ENCODE data around the gene HNRNPK. TPM values are rescaled to one million over a fixed set of nuclear protein-coding genes. Genes with fewer than 3 reads are reported as not detected.

The HNRNPK gene
- total and polyA plus RNA-seq, 5 donors from 2014 or later, result 617 to 1,033 (median 946) TPM

DNA sequence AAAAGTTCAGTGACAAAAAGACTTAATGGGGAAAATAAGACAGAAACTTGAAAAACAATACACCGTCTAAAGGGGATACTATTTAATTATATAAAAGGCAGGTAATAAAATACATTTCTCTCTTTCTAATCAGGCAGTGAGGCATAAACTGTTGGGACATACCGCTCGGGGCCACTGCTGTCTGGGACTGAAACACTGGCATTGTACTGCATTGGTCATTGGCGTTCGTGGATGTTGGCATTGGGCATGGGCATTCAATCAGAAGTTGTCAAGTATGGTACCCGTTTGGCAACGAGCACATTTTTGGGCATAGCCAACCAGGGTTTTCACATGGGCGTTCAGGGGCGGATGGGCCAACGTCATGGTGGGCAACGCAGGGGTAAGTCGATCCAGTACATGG, 4.7 kb downstream of the HNRNPK start:
- Histone ChIP-seq H3K36me3 (ENCODE audit: control insufficient read depth, insufficient read depth, low read length) (peaks cover 76% of the 10 kb centered on the region), H3K4me3 (ENCODE audit: low read depth, low read length) (no peak overlapping the region), H3K27me3 (ENCODE audit: control insufficient read depth, insufficient read depth, low read length) (no peaks in the 10 kb centered on the region), H3K27ac (ENCODE audit: insufficient read depth, low read length, poor library complexity, severe bottlenecking) (peak overlapping the region; percentile 36), H3K4me1 (ENCODE audit: control insufficient read depth, insufficient read depth, low read length, poor library complexity, severe bottlenecking) (peaks cover 46% of the 10 kb centered on the region), H3K9me3 (ENCODE audit: control insufficient read depth in 2 of 2, low read length in 2 of 2) (no peaks in the 10 kb centered on the region)
- no peak for ATAC-seq (ENCODE audit: low read depth in 2 of 2)
- H3K4me3 Mint-ChIP-seq, result peak overlapping the region in 3 of 4 donors; percentile 73 to 99 (median 88)
- H3K9me3 Mint-ChIP-seq, result peaks cover 0 to 2% (median 0%) of the 10 kb centered on the region in 7 donors
- peaks cover 72% of the 10 kb centered on the region for H3K36me3 Mint-ChIP-seq
- H3K4me1 Mint-ChIP-seq, result peaks cover 45 to 75% (median 59%) of the 10 kb centered on the region in 4 donors
- no peak overlapping the region for H3K27ac Mint-ChIP-seq
- H3K27me3 Mint-ChIP-seq, result peaks cover 11% of the 10 kb centered on the region
- no peak for DNase-seq

DNA sequence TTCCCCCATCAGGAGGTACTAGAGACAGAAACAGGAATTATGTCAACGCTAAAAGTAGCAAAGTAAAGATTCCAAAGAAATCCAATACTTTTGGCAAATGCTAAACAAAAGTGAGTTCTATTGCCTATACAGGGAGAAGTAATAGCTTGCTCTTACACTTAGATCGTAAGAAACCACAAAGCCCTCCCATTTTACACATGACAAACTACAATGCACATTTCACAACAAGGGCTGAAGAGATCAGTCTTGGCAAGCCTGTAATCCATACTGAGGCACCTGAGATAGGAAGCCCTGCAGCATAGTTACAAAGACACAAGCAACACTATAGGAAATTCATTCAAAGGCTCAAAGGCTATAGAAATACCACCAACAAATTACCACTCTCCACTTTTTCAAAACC, 7.7 kb downstream of the HNRNPK start:
- Histone ChIP-seq H3K36me3 (ENCODE audit: control insufficient read depth, insufficient read depth, low read length) (peaks cover 100% of the 10 kb centered on the region), H3K9me3 (ENCODE audit: control insufficient read depth in 2 of 2, low read length in 2 of 2) (no peaks in the 10 kb centered on the region), H3K4me3 (ENCODE audit: low read depth, low read length) (no peak overlapping the region), H3K27ac (ENCODE audit: insufficient read depth, low read length, poor library complexity, severe bottlenecking) (no peak overlapping the region), H3K4me1 (ENCODE audit: control insufficient read depth, insufficient read depth, low read length, poor library complexity, severe bottlenecking) (peaks cover 32% of the 10 kb centered on the region), H3K27me3 (ENCODE audit: control insufficient read depth, insufficient read depth, low read length) (no peaks in the 10 kb centered on the region)
- peaks cover 0 to 2% (median 0%) of the 10 kb centered on the region in 7 donors for H3K9me3 Mint-ChIP-seq
- DNase-seq, result no peak
- ATAC-seq (ENCODE audit: low read depth in 2 of 2), result no peak
- H3K36me3 Mint-ChIP-seq, result peaks cover 76% of the 10 kb centered on the region
- H3K4me3 Mint-ChIP-seq, result peak overlapping the region in 3 of 4 donors; percentile 38 to 54 (median 53)
- no peaks in the 10 kb centered on the region for H3K27me3 Mint-ChIP-seq
- H3K4me1 Mint-ChIP-seq, result peaks cover 35 to 74% (median 52%) of the 10 kb centered on the region in 4 donors
- H3K27ac Mint-ChIP-seq, result peak overlapping the region in 1 of 3 donors; percentile 44

DNA sequence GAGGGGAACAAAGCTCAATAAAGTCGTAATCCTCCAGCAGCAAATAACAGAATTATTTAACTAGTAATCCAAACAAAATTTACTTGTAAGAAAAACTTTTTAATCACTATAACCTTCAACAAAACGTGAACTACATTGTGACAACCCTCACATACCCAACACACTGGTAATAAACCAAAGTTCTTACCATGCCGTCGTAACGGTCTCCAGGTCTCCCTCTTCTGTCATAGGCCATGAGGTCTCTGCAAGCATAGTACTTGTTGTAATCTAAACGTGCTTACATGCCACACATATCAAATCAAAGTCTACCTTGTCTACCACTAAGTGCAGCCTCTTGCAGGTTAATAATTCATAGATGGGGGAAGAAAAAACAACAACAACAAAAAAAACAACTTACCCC, 8.5 kb downstream of the HNRNPK start:
- H3K4me3 Mint-ChIP-seq, result peak overlapping the region in 2 of 4 donors; percentile 53 to 61
- H3K4me1 Mint-ChIP-seq, result peaks cover 30 to 66% (median 48%) of the 10 kb centered on the region in 4 donors
- peaks cover 97% of the 10 kb centered on the region for H3K36me3 ChIP-seq (ENCODE audit: control insufficient read depth, insufficient read depth, low read length)
- H3K27ac Mint-ChIP-seq, result peak overlapping the region in 1 of 3 donors; percentile 44
- H3K9me3 ChIP-seq (ENCODE audit: control insufficient read depth in 2 of 2, low read length in 2 of 2), result no peaks in the 10 kb centered on the region
- ATAC-seq (ENCODE audit: low read depth in 2 of 2), result no peak
- DNase-seq, result no peak
- no peaks in the 10 kb centered on the region for H3K27me3 ChIP-seq (ENCODE audit: control insufficient read depth, insufficient read depth, low read length)
- H3K4me3 ChIP-seq (ENCODE audit: low read depth, low read length), result no peak overlapping the region
- H3K27ac ChIP-seq (ENCODE audit: insufficient read depth, low read length, poor library complexity, severe bottlenecking), result no peak overlapping the region
- no peaks in the 10 kb centered on the region for H3K27me3 Mint-ChIP-seq
- peaks cover 70% of the 10 kb centered on the region for H3K36me3 Mint-ChIP-seq
- peaks cover 0 to 2% (median 0%) of the 10 kb centered on the region in 7 donors for H3K9me3 Mint-ChIP-seq
- H3K4me1 ChIP-seq (ENCODE audit: control insufficient read depth, insufficient read depth, low read length, poor library complexity, severe bottlenecking), result peaks cover 24% of the 10 kb centered on the region

DNA sequence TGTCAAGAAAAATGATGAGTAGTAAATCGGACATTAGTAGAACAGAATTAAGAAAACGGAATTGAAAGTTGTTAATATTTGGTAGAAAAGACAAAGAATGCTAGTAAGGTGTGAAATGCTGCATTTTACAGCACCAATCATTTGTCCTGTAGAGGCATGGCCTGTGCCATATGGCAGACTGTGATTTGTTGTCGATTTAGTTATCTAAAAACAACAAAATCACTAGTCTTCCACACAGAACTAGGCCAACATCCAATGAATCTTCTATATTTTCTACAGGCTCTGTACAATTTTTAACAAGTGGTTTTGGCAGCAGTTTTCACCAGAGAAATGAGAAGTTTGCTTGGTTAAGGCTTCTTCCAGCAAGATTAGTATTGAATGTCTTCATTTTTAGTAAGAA, 10.4 kb downstream of the HNRNPK start:
- H3K36me3 Mint-ChIP-seq, result peaks cover 53% of the 10 kb centered on the region
- Histone ChIP-seq H3K36me3 (ENCODE audit: control insufficient read depth, insufficient read depth, low read length) (peaks cover 86% of the 10 kb centered on the region), H3K27ac (ENCODE audit: insufficient read depth, low read length, poor library complexity, severe bottlenecking) (no peak overlapping the region), H3K27me3 (ENCODE audit: control insufficient read depth, insufficient read depth, low read length) (no peaks in the 10 kb centered on the region), H3K9me3 (ENCODE audit: control insufficient read depth in 2 of 2, low read length in 2 of 2) (no peaks in the 10 kb centered on the region), H3K4me3 (ENCODE audit: low read depth, low read length) (no peak overlapping the region), H3K4me1 (ENCODE audit: control insufficient read depth, insufficient read depth, low read length, poor library complexity, severe bottlenecking) (peaks cover 8% of the 10 kb centered on the region)
- no peak for ATAC-seq (ENCODE audit: low read depth in 2 of 2)
- peak overlapping the region in 1 of 4 donors; percentile 12 for H3K4me3 Mint-ChIP-seq
- H3K27ac Mint-ChIP-seq, result peak overlapping the region in 1 of 3 donors; percentile 61
- no peaks in the 10 kb centered on the region for H3K9me3 Mint-ChIP-seq
- H3K4me1 Mint-ChIP-seq, result peaks cover 21 to 47% (median 40%) of the 10 kb centered on the region in 4 donors
- H3K27me3 Mint-ChIP-seq, result no peaks in the 10 kb centered on the region
- no peak for DNase-seq

DNA sequence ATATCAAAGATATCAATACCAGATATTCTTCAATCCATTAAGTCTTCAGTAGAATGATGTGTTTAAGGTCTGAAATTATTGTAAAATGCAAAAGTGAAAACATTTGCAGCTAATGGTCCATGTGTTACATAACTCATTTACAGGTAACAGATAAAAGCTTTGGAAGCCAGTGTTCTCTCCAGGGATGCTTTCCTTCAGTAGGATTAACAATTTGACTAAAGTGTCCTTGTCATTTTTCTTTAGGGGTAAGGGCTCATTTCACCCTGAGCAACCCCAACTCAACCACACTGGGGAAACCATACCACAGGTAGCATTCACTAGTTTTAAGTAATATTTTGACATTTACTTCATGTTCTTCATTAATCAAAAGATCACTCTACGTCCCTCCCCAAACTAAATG, 12.9 kb downstream of the HNRNPK start:
- Histone ChIP-seq H3K36me3 (ENCODE audit: control insufficient read depth, insufficient read depth, low read length) (peaks cover 60% of the 10 kb centered on the region), H3K9me3 (ENCODE audit: control insufficient read depth in 2 of 2, low read length in 2 of 2) (no peaks in the 10 kb centered on the region), H3K4me3 (ENCODE audit: low read depth, low read length) (no peak overlapping the region), H3K27ac (ENCODE audit: insufficient read depth, low read length, poor library complexity, severe bottlenecking) (no peak overlapping the region), H3K27me3 (ENCODE audit: control insufficient read depth, insufficient read depth, low read length) (no peaks in the 10 kb centered on the region), H3K4me1 (ENCODE audit: control insufficient read depth, insufficient read depth, low read length, poor library complexity, severe bottlenecking) (no peaks in the 10 kb centered on the region)
- H3K36me3 Mint-ChIP-seq, result peaks cover 36% of the 10 kb centered on the region
- H3K9me3 Mint-ChIP-seq, result no peaks in the 10 kb centered on the region
- ATAC-seq (ENCODE audit: low read depth in 2 of 2) (no peak), DNase-seq (no peak)
- H3K27me3 Mint-ChIP-seq, result no peaks in the 10 kb centered on the region
- peaks cover 17 to 32% (median 25%) of the 10 kb centered on the region in 4 donors for H3K4me1 Mint-ChIP-seq
- H3K4me3 Mint-ChIP-seq, result peak overlapping the region in 1 of 4 donors; percentile 11
- H3K27ac Mint-ChIP-seq, result peak overlapping the region in 2 of 3 donors; percentile 5 to 18

DNA sequence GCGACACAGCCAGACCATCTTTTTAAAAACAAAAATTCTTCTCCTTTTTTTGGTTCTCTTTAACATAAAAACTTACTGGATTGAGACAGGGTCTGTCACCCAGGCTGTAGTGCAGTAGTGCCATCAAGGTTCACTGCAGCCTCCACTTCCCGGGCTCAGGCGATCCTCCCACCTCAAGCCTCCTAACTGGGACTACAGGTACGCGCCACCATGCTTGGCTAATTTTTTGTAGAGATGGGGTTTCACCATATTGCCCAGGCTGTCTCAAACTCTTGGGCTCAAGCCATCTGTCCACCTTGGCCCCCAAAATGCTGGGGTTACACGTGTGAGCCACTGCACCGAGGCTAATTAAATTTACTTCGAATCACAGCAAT, 13.8 kb downstream of the HNRNPK start:
- no peaks in the 10 kb centered on the region for H3K4me1 ChIP-seq (ENCODE audit: control insufficient read depth, insufficient read depth, low read length, poor library complexity, severe bottlenecking)
- H3K9me3 ChIP-seq (ENCODE audit: control insufficient read depth in 2 of 2, low read length in 2 of 2), result no peaks in the 10 kb centered on the region
- H3K27me3 Mint-ChIP-seq, result no peaks in the 10 kb centered on the region
- peaks cover 11 to 27% (median 18%) of the 10 kb centered on the region in 4 donors for H3K4me1 Mint-ChIP-seq
- no peaks in the 10 kb centered on the region for H3K27me3 ChIP-seq (ENCODE audit: control insufficient read depth, insufficient read depth, low read length)
- ATAC-seq (ENCODE audit: low read depth in 2 of 2) (peak in 1 of 2 donors; percentile 24), DNase-seq (no peak)
- H3K36me3 Mint-ChIP-seq, result peaks cover 28% of the 10 kb centered on the region
- H3K36me3 ChIP-seq (ENCODE audit: control insufficient read depth, insufficient read depth, low read length), result peaks cover 51% of the 10 kb centered on the region
- no peaks in the 10 kb centered on the region for H3K9me3 Mint-ChIP-seq
- H3K27ac ChIP-seq (ENCODE audit: insufficient read depth, low read length, poor library complexity, severe bottlenecking), result no peak overlapping the region
- peak overlapping the region in 2 of 3 donors; percentile 56 to 85 for H3K27ac Mint-ChIP-seq
- no peak overlapping the region for H3K4me3 ChIP-seq (ENCODE audit: low read depth, low read length)
- peak overlapping the region in 3 of 4 donors; percentile 1 to 40 (median 22) for H3K4me3 Mint-ChIP-seq

DNA sequence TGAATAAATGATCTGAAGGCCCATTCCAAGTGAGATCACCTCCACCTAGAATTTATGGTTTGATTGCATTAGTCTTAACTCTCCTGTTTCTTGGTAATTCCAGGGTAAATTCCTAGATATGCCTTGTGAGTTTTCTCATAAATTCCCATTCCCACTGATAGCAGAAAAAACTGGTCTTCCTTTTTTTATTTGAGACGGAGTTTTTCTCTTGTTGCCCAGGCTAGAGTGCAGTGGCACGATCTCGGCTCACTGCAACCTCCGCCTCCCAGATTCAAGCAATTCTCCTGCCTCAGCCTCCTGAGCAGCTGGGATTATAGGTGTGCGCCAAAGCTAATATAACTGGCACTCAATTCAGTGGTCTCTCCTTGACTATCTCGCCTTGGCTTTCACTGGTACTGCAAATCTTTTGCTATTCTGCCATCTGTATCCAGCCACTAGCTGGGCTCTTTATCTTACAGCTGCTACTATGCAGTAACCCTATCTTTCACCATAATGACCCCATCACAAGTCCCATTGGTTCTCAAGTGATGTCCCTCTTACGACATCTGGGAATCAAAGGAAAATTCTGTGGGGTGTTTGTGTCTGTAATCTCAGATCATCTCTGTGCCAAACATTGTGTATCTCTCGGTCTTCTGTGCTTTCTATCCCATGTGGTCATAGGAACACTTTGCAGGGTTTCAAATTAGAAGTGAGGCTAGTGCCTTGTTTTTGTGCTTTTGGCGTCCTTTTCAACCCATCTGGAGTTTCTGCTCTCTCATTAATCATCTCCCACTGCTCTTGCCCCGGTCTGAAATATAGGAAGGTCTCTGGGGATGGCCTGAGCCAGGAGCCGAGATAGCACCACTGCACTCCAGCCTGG, 14.4 kb downstream of the HNRNPK start:
- Histone ChIP-seq H3K27ac (ENCODE audit: insufficient read depth, low read length, poor library complexity, severe bottlenecking) (no peak overlapping the region), H3K4me3 (ENCODE audit: low read depth, low read length) (no peak overlapping the region), H3K4me1 (ENCODE audit: control insufficient read depth, insufficient read depth, low read length, poor library complexity, severe bottlenecking) (no peaks in the 10 kb centered on the region), H3K9me3 (ENCODE audit: control insufficient read depth in 2 of 2, low read length in 2 of 2) (no peaks in the 10 kb centered on the region), H3K36me3 (ENCODE audit: control insufficient read depth, insufficient read depth, low read length) (peaks cover 45% of the 10 kb centered on the region), H3K27me3 (ENCODE audit: control insufficient read depth, insufficient read depth, low read length) (no peaks in the 10 kb centered on the region)
- peak; percentile 32 to 33 for ATAC-seq (ENCODE audit: low read depth in 2 of 2)
- peaks cover 6 to 23% (median 15%) of the 10 kb centered on the region in 4 donors for H3K4me1 Mint-ChIP-seq
- peak overlapping the region in 2 of 4 donors; percentile 1 to 40 for H3K4me3 Mint-ChIP-seq
- peaks cover 22% of the 10 kb centered on the region for H3K36me3 Mint-ChIP-seq
- H3K27ac Mint-ChIP-seq, result peak overlapping the region in 2 of 3 donors; percentile 12 to 85
- H3K9me3 Mint-ChIP-seq, result no peaks in the 10 kb centered on the region
- H3K27me3 Mint-ChIP-seq, result no peaks in the 10 kb centered on the region
- no peak for DNase-seq

Data from CD4-positive, CD25-positive, alpha-beta regulatory T cell (primary cell).